Testis (tissue), 2 donors: ENCODE results near the gene PGLYRP4.

Experiments used
- POLR2A ChIP-seq: fragments of 450-650 bp; IDR thresholded peaks from one replicate; pipeline ENCODE4 v1.6.1; 2017; ENCODE audit warnings: antibody characterized with exemption, mild to moderate bottlenecking, moderate library complexity
- TF ChIP-seq, protein P1 (sequence below), 3 experiments: fragments of 450-650 bp in 2 of 3; fragments of 200-600 bp in 1 of 3; sonication (generic) in 1 of 3; IDR thresholded peaks; one replicate each; pipeline ENCODE4 v1.5.1; 2016 to 2019; ENCODE audit warnings: antibody characterized with exemption in 3 of 3, mild to moderate bottlenecking in 2 of 3, moderate library complexity in 1 of 3

DNA sequence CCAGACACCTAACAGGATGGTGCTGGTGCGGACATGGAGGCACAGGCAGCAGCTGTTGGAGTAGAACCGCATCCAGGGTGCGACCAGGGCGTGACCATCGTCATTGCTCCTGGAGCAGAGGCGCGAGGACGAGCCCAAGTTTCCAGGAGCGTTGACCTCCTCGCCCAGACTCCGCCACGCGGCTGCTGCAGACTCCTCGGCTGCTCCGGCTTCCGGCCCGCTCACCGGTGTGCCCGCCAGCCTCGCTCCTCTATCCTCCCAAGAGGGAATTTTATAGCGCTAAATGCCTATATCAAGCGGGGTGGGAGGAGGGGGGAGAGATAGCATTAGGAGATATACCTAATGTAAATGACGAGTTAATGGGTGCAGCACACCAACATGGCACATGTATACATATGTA lies 32.1 kb upstream of the PGLYRP4 start:
- TF ChIP-seq, protein P1, sequence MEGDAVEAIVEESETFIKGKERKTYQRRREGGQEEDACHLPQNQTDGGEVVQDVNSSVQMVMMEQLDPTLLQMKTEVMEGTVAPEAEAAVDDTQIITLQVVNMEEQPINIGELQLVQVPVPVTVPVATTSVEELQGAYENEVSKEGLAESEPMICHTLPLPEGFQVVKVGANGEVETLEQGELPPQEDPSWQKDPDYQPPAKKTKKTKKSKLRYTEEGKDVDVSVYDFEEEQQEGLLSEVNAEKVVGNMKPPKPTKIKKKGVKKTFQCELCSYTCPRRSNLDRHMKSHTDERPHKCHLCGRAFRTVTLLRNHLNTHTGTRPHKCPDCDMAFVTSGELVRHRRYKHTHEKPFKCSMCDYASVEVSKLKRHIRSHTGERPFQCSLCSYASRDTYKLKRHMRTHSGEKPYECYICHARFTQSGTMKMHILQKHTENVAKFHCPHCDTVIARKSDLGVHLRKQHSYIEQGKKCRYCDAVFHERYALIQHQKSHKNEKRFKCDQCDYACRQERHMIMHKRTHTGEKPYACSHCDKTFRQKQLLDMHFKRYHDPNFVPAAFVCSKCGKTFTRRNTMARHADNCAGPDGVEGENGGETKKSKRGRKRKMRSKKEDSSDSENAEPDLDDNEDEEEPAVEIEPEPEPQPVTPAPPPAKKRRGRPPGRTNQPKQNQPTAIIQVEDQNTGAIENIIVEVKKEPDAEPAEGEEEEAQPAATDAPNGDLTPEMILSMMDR (IDR thresholded peaks at IDR 0.05) = no peak
- no peak for TF ChIP-seq POLR2A
